Activated T-cell treated with anti-CD3 and anti-CD28 coated beads, Interleukin-2, amount 50 U/mL, for 24 hours (primary cell): Measurements from ENCODE around the gene MCTP2.
"Not testable (repeated sequence)": the region's sequence is repeated elsewhere in the genome, so short reads cannot be mapped to it uniquely, and the experiment has no call there.

Experiments
- DNase-seq: peaks from one replicate; pipeline ENCODE4 v3.0.0-alpha.2; 2020
- H3K27ac Mint-ChIP-seq: 2 replicates; pipeline ENCODE4 v1.8.0; 2020; ENCODE audit warnings: mild to moderate bottlenecking, mixed read lengths
- H3K27me3 Mint-ChIP-seq: 2 replicates; pipeline ENCODE4 v1.8.0; 2020; ENCODE audit warnings: mixed read lengths
- H3K36me3 Mint-ChIP-seq: 2 replicates; pipeline ENCODE4 v1.8.0; 2020; ENCODE audit warnings: low read depth, mixed read lengths
- H3K4me1 Mint-ChIP-seq: 2 replicates; pipeline ENCODE4 v1.8.0; 2020; ENCODE audit warnings: low read depth, mixed read lengths
- H3K4me3 Mint-ChIP-seq: 2 replicates; pipeline ENCODE4 v1.8.0; 2020; ENCODE audit warnings: mild to moderate bottlenecking, moderate library complexity, mixed read lengths
- H3K9me3 Mint-ChIP-seq: 2 replicates; pipeline ENCODE4 v1.8.0; 2020; ENCODE audit warnings: mixed read lengths

The MCTP2 gene

GRCh38 chr15:94453227-94453988 is 222.0 kb downstream of the MCTP2 start:
- no peak for DNase-seq
- H3K4me1 Mint-ChIP-seq: no peaks in the 10 kb centered on the region
- no peak overlapping the region for H3K4me3 Mint-ChIP-seq
- H3K36me3 Mint-ChIP-seq: peaks cover 24% of the 10 kb centered on the region
- no peaks in the 10 kb centered on the region for H3K9me3 Mint-ChIP-seq
- no peak overlapping the region for H3K27ac Mint-ChIP-seq
- H3K27me3 Mint-ChIP-seq: no peaks in the 10 kb centered on the region

GRCh38 chr15:94455297-94455696 is 223.9 kb downstream of the MCTP2 start:
- H3K36me3 Mint-ChIP-seq: peaks cover 34% of the 10 kb centered on the region
- DNase-seq: no peak
- no peaks in the 10 kb centered on the region for H3K27me3 Mint-ChIP-seq
- no peaks in the 10 kb centered on the region for H3K9me3 Mint-ChIP-seq
- H3K4me3 Mint-ChIP-seq: no peak overlapping the region
- H3K27ac Mint-ChIP-seq: no peak overlapping the region
- H3K4me1 Mint-ChIP-seq: no peaks in the 10 kb centered on the region

- H3K9me3 Mint-ChIP-seq: no peaks in the 10 kb centered on the region
- H3K27ac Mint-ChIP-seq: no peak overlapping the region
- H3K36me3 Mint-ChIP-seq: peaks cover 36% of the 10 kb centered on the region
- DNase-seq: no peak
- H3K27me3 Mint-ChIP-seq: no peaks in the 10 kb centered on the region
- H3K4me3 Mint-ChIP-seq: no peak overlapping the region
- H3K4me1 Mint-ChIP-seq: no peaks in the 10 kb centered on the region
These were observed 224.9 kb downstream of the MCTP2 start for GRCh38 chr15:94456226-94456625.

GRCh38 chr15:94457661-94458060 is 226.3 kb downstream of the MCTP2 start:
- H3K27me3 Mint-ChIP-seq: no peaks in the 10 kb centered on the region
- no peak for DNase-seq
- no peaks in the 10 kb centered on the region for H3K4me1 Mint-ChIP-seq
- no peaks in the 10 kb centered on the region for H3K9me3 Mint-ChIP-seq
- no peak overlapping the region for H3K27ac Mint-ChIP-seq
- H3K4me3 Mint-ChIP-seq: no peak overlapping the region
- peaks cover 44% of the 10 kb centered on the region for H3K36me3 Mint-ChIP-seq

GRCh38 chr15:94460624-94461023 is 229.3 kb downstream of the MCTP2 start:
- peaks cover 43% of the 10 kb centered on the region for H3K36me3 Mint-ChIP-seq
- no peaks in the 10 kb centered on the region for H3K9me3 Mint-ChIP-seq
- no peaks in the 10 kb centered on the region for H3K27me3 Mint-ChIP-seq
- DNase-seq: no peak
- no peak overlapping the region for H3K27ac Mint-ChIP-seq
- H3K4me3 Mint-ChIP-seq: no peak overlapping the region
- no peaks in the 10 kb centered on the region for H3K4me1 Mint-ChIP-seq

- DNase-seq: no peak
- Mint-ChIP-seq H3K9me3 (no peaks in the 10 kb centered on the region), H3K27ac (no peak overlapping the region), H3K4me1 (no peaks in the 10 kb centered on the region), H3K4me3 (no peak overlapping the region), H3K36me3 (peaks cover 37% of the 10 kb centered on the region), H3K27me3 (no peaks in the 10 kb centered on the region)
These were observed 235.7 kb downstream of the MCTP2 start for GRCh38 chr15:94467034-94467433.

GRCh38 chr15:94470492-94470891 is 239.1 kb downstream of the MCTP2 start:
- Mint-ChIP-seq H3K9me3 (no peaks in the 10 kb centered on the region), H3K36me3 (peaks cover 53% of the 10 kb centered on the region), H3K4me1 (no peaks in the 10 kb centered on the region), H3K4me3 (no peak overlapping the region), H3K27ac (no peak overlapping the region), H3K27me3 (no peaks in the 10 kb centered on the region)
- no peak for DNase-seq

GRCh38 chr15:94476686-94477085 is 245.3 kb downstream of the MCTP2 start:
- no peaks in the 10 kb centered on the region for H3K9me3 Mint-ChIP-seq
- no peak overlapping the region for H3K4me3 Mint-ChIP-seq
- peaks cover 80% of the 10 kb centered on the region for H3K36me3 Mint-ChIP-seq
- H3K27ac Mint-ChIP-seq: no peak overlapping the region
- DNase-seq: no peak
- H3K4me1 Mint-ChIP-seq: no peaks in the 10 kb centered on the region
- H3K27me3 Mint-ChIP-seq: no peaks in the 10 kb centered on the region

- H3K4me3 Mint-ChIP-seq: no peak overlapping the region
- no peak overlapping the region for H3K27ac Mint-ChIP-seq
- no peaks in the 10 kb centered on the region for H3K4me1 Mint-ChIP-seq
- H3K36me3 Mint-ChIP-seq: peaks cover 74% of the 10 kb centered on the region
- peaks cover 9% of the 10 kb centered on the region for H3K9me3 Mint-ChIP-seq
- DNase-seq: no peak
- no peaks in the 10 kb centered on the region for H3K27me3 Mint-ChIP-seq
These were observed 246.7 kb downstream of the MCTP2 start for GRCh38 chr15:94477913-94478553.

- DNase-seq: no peak
- Mint-ChIP-seq H3K27me3 (no peaks in the 10 kb centered on the region), H3K36me3 (peaks cover 72% of the 10 kb centered on the region), H3K9me3 (peaks cover 14% of the 10 kb centered on the region), H3K4me3 (no peak overlapping the region), H3K27ac (no peak overlapping the region), H3K4me1 (no peaks in the 10 kb centered on the region)
These were observed 247.4 kb downstream of the MCTP2 start for GRCh38 chr15:94478763-94479162.

- Mint-ChIP-seq H3K27me3 (no peaks in the 10 kb centered on the region), H3K27ac (no peak overlapping the region), H3K4me1 (no peaks in the 10 kb centered on the region), H3K36me3 (peaks cover 61% of the 10 kb centered on the region), H3K4me3 (no peak overlapping the region), H3K9me3 (peaks cover 19% of the 10 kb centered on the region)
- no peak for DNase-seq
These were observed 249.0 kb downstream of the MCTP2 start for GRCh38 chr15:94480289-94480834.

GRCh38 chr15:94485148-94485719 is 253.9 kb downstream of the MCTP2 start:
- H3K27ac Mint-ChIP-seq: no peak overlapping the region
- H3K4me3 Mint-ChIP-seq: no peak overlapping the region

GRCh38 chr15:94487635-94488034 is 256.3 kb downstream of the MCTP2 start:
- H3K27me3 Mint-ChIP-seq: no peaks in the 10 kb centered on the region
- peaks cover 21% of the 10 kb centered on the region for H3K9me3 Mint-ChIP-seq
- no peaks in the 10 kb centered on the region for H3K4me1 Mint-ChIP-seq
- no peaks in the 10 kb centered on the region for H3K36me3 Mint-ChIP-seq
- no peak for DNase-seq
- no peak overlapping the region for H3K27ac Mint-ChIP-seq
- no peak overlapping the region for H3K4me3 Mint-ChIP-seq

More at GRCh38 chr15:94485148-94485719, 253.9 kb downstream of the MCTP2 start:
- Mint-ChIP-seq H3K9me3 (peaks cover 26% of the 10 kb centered on the region), H3K4me1 (no peaks in the 10 kb centered on the region), H3K27me3 (no peaks in the 10 kb centered on the region), H3K36me3 (peaks cover 17% of the 10 kb centered on the region)
- no peak for DNase-seq

- Mint-ChIP-seq H3K4me1 (no peaks in the 10 kb centered on the region), H3K27me3 (peaks cover 16% of the 10 kb centered on the region), H3K4me3 (no peak overlapping the region), H3K27ac (no peak overlapping the region), H3K9me3 (peaks cover 2% of the 10 kb centered on the region), H3K36me3 (no peaks in the 10 kb centered on the region)
- DNase-seq: no peak
These were observed 261.8 kb downstream of the MCTP2 start for GRCh38 chr15:94493176-94493575.

GRCh38 chr15:94493586-94493985 is 262.2 kb downstream of the MCTP2 start:
- not testable (repeated sequence) for H3K9me3 Mint-ChIP-seq, H3K4me3 Mint-ChIP-seq, H3K36me3 Mint-ChIP-seq, DNase-seq, H3K27ac Mint-ChIP-seq, H3K4me1 Mint-ChIP-seq
- peaks cover 18% of the 10 kb centered on the region for H3K27me3 Mint-ChIP-seq
